ENCODE measurements around the gene ARHGAP24.
"Not testable (repeated sequence)": the region's sequence is repeated elsewhere in the genome, so short reads cannot be mapped to it uniquely, and the experiment has no call there.

Gene ARHGAP24

DNA sequence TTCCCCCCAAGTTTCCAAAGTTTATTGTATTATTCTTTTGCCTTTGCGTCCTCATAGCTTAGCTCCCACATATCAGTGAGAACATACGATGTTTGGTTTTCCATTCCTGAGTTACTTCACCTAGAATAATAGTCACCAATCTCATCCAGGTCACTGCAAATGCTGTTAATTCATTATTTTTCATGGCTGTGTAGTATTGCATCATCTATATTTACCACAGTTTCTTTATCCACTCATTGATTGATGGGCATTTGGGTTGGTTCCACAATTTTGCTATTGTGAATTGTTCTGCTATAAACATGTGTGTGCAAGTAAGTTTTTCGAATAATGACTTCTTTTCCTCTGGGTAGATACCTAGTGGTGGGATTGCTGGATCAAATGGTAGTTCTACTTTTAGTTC lies 43.6 kb downstream of the ARHGAP24 start:
- DNase-seq (ENCODE audit: low read depth) = not testable (repeated sequence)

DNA sequence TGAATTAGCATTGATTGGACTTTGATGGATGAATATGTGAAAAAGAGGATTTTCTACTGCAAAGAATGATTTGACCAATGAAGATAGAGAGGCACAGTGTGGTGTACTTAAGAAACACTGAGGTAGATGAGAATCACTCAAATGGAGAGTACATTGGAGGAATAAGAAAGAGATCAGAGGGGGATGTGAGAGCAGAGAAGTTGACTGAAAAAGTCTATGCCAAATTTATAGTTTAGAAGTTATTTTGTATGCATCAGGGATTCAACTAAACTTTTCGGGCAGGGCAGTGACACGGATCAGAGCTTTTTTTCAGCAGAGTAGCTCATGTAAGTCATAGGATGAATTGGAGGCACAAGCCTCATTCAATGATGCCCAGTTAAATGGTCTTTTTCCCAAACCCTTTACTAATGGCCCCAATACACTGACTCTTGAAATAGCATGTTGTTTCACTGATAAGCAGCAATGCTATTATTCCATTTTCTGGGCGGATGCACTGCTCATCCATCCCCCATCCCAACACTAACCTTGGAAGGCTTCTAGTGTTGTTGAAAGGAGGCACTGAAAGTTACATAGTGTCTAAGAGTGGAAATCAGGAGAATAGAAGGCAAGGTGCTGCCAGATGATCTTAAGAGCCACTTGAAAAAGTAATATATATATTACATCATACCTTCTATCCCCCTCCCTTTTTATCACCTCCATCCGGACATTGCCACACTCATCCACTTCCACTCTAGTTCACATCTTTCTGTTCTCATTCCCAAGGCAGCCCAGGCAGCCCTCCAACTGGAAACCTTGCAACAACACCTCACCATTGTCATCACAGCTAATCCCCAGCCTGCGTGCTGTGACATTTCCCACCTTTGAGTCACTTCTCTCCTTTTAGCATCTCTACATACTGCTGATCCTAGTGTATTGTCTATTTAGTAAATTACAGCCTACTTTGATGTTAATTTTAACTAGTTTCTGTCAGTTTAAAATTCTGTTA lies 46.1 kb downstream of the ARHGAP24 start:
- no peak for DNase-seq (ENCODE audit: low read depth)

DNA sequence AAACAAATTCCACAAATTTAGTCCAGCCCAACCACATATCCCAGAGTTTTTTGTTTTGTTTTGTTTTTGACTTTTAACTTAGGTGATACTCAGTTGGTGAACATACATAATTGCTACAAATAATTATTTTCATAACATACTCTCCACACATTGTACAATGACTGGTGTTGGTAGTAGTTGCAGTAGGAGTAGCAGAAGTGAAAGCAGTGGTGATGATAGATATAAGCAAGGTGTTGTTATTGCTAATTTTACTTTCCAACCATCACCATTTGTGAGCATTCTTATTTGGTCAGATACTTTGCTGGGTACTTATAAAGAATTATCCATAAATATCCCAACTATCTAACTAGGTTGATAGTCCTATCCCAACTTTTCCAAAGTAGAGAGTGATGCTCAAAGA lies 47.3 kb downstream of the ARHGAP24 start:
- no peak for DNase-seq (ENCODE audit: low read depth)

DNA sequence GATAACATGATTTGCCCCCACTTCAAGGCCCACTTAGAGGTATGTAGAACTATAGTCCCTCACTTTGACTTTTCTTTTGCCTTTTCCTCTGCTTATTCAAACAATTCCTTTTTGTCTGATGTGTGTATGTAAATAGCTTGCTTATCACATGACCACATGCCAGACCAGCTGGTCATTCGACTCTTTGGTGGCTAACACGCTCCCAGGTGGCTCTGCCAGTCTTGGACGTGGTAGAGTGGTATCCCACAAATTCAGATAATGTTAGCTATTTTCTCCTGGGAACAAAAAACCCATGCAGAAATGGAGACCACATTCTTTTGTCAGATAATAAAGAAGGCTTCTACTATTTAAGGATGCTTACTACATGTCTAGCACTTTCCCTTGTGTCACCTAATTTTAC lies 47.9 kb downstream of the ARHGAP24 start:
- no peak for DNase-seq (ENCODE audit: low read depth)

DNA sequence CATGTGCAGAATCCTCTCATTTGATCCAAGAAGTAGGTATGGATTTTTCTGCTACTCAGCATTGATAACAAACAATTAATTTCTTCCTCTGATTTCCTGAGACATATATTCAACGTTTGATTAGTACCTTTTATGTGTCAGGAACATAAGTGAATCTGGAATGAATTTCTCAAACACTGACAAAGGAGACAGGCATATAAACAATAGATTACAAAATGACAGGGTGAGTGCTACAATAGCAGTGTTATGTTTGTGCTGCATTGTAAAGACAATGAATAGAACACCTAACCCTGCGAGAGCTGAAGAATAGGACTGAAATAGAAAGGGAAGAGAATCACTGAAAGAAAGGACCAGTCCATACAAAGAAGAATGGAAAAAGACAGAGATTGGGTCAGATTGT lies 52.9 kb downstream of the ARHGAP24 start:
- DNase-seq (ENCODE audit: low read depth) = no peak

DNA sequence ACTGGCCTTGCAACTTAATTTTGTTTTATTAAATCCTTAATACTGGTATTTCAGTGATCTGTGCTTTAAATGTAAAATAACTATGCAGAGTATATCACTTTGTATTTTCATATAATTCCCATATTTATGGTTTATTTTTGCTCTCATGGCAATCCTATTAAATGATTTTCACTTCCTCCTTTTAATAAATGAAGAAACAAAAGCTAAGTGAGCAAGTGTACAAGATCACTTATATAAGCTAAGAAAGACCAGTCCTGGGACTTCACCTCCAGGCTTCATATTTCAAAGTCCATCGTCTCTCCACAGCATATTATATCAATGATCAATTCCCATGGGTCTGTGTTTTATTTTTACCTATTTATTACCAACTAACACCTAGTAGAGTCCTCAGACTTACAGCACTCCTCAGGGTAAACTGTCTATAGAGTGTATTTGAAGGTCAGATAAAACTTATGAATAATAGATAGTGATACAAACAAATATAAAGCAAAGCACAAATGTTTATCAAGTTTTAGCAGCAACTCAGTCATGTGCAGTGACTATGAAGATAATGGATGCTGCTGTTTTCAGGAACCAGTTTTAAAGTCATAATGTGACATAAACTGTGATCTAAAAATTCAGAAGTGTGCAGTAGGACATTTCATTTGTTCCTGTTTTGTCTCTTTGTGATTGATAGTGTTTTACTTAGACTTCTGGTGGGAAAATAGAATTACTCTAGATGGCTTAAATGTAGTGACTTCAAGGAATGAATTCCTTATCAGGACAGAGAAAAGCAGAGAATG lies 56.8 kb downstream of the ARHGAP24 start:
- DNase-seq (ENCODE audit: low read depth) = no peak

DNA sequence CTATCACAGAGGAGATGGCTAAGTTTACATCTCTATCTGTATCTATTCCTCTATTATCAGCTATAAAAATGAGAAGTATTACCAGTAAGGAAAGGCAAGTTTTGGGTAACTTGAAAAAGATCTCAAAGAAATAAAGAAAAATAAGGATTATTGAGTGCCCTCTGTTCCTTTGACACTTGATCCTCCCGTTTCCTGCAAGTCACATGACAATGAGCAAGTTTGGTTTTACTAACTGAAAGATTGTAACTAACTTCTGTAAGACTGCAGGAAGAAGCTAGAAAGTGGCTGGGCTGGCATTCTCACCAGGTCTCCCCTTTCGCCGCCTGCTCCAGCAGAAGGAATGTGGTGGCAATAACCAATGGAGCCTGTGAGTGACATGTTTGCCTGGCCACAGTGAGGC lies 59.2 kb downstream of the ARHGAP24 start:
- no peak for DNase-seq (ENCODE audit: low read depth)

DNA sequence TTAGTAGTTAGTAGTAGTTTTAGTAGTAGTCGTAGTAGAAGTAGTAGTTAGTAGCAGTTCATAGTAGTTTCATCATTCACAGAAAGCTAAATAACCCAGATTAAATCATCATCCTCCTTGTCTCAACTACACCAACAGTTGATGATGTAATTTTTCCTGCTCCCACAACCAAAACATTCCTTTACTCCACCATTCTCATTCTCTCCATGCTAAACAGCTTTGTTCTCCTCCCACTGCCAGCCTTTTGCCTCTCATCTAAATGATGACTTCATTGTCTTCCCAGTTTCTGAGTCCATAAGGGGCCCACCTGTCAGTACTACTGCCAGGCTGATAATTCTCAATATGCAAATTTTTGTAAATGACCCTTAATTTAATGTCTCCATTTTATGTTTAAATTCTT lies 68.9 kb downstream of the ARHGAP24 start:
- no peak for DNase-seq (ENCODE audit: low read depth)

DNA sequence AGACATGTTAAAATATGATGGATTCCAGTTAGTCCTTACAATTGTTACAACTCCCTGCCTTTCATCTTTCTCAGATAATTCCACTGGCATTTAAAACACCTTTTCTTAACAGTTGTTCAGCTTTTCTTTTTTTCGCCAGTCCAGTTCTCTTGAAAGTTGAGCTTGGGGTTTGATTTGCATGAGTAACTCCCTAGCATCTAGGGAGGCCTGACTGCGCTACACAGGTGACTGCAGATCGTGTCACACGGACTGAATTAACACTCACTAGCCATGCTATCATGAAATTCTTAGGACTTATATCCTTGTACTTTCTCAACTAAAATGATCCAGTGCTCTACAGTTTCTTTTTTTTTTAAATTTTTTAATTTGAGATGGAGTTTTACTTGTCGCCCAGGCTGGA lies 69.8 kb downstream of the ARHGAP24 start:
- no peak for DNase-seq (ENCODE audit: low read depth)

DNA sequence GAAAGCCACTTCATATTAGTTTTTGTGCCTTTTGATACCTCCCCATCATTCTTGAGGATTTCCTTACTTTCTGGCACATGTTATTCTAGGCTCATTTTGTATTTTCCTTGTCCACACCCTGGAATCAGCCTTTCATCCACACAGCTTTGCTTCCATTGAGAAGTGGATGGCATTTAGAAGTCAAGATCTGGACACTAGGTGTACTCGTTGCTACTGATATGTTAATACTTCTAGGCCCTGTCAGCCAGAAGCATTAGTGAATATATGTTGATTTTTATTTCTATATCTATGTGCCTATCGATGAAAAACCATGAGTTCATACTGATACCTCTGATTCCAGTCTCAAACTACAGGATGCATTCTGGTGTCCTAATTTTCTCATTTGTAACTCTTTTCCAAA lies 73.2 kb downstream of the ARHGAP24 start:
- DNase-seq (ENCODE audit: low read depth) = no peak

DNA sequence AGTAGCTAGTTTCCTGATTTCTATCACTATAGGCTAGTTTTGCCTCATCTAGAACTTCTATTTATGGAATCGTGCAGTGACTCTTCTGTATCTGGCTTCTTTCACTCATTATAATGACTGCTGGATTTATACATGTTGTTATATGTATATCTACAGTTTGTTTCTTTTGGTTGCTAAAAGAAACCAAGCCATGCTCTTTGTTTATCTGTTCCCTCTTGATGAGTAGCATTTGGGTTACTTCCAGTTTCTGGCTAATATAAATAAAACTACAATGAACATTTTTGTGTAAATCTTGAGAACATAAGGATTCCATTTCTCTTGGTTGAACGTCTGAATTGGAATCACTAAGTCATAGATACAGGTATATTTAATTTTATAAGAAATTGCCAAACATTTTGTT lies 73.9 kb downstream of the ARHGAP24 start:
- DNase-seq (ENCODE audit: low read depth) = no peak

DNA sequence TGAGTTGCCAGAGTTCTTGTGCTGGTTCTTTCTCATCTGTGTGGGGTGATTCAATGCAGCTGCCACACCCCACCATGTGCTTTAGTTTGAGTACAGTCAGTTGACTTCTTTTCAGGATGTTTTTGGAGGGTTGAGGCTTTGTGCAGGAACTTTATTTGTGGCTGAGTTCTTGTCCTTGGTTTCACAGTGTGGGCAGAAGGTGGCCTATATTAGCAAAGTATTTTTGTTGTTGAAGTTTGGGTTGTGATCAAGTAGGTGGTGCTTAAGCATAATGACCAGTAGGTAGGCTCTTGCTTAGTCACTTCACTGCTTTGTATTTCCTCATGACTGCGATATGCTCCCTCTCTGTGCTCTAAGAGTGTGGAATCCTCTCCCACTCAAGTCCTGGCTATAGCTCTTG lies 80.3 kb downstream of the ARHGAP24 start:
- DNase-seq (ENCODE audit: low read depth) = no peak

DNA sequence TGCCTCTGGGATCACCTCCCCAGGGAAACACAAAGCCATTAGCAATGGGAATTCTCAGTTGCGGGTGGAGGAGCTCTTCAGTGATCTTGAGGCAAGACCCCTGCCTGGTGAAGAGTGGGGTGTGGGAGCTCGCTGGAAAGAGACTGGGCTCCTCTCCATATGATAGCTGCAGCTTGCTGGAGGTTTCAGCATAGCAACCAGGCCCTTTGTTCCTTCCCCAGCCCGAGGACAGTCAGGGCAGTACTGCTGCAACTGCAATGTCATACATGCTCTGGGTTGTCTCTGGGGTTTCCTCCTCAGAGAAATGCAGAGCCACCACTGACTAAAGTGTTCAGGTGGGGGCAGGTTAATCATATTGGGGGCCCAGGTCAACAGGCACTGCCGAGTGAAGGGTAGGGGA lies 81.3 kb downstream of the ARHGAP24 start:
- no peak for DNase-seq (ENCODE audit: low read depth)

DNA sequence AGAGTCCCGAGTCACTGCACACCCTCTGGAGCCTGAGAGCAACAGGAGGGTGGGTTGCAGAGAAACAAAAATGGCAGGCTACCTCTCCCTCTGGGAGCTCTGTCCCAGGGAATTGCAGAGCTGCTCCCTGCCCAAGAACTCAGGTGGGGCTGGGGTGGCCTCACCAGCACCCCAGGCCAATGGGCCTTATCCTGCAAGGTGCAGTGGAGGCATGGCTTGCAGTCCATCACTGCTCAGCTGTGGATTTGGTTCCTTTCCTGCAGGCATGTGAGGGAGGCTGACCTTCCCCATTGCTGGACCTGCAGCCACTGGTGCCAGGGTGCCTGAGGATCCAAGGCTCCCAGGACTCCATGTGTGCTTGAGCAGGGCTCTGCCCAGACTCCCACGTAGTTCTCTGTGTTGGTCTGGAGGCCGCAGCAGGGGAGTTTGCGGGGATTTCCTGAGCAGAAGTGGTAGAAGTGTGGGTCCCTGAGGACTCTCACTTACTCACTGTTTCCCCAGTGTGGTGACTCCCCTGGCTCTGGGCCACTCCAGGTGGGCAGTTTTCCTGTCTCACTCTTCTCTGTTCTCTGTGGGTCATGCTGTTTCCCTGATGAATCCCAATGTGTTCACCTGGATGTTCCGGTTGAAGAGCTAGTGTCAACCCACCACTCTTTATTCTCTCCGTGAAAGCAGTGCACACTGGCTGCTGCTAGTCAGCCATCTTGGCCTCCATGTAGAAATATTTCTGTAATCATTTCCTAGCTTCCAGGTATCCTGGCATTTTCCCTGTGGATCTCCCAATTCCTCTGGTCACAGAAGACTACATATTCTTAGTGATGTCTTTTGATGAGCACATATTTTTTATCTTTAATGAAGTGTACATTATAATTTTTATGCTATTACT lies 82.3 kb downstream of the ARHGAP24 start:
- no peak for DNase-seq (ENCODE audit: low read depth)

DNA sequence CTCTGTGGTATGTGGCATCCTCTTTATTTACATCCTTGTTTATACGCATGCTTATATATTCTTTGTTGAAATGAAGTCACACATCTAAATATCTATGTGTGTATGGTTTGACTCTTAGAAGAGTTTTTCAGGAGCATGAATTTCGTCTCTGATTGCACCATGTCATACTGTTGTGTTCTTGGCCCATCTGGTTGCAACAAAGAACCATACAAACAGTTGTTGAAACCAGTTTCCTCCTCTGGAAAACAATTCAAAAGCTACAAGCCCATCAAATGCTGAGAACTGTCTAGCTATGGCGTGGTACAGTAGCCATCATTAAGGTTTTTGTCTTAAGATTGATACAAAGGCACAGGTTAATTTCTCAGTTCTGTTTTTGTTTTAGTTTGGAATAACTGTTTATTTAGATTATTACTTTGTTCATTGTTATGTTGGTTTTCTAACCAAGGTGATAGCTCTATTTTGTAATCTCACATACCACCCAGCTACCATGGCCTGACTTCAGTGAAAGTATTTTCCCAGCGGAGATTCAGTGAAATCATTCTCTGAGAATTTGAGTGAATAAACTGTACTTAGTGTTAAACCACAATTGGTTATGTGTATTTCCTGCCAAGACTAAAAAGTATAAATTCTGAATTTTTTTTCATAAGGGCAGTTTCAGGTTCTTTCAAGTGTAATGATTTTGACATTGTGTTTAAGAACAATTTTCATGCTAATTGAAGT lies 91.0 kb downstream of the ARHGAP24 start:
- DNase-seq (ENCODE audit: low read depth) = no peak

DNA sequence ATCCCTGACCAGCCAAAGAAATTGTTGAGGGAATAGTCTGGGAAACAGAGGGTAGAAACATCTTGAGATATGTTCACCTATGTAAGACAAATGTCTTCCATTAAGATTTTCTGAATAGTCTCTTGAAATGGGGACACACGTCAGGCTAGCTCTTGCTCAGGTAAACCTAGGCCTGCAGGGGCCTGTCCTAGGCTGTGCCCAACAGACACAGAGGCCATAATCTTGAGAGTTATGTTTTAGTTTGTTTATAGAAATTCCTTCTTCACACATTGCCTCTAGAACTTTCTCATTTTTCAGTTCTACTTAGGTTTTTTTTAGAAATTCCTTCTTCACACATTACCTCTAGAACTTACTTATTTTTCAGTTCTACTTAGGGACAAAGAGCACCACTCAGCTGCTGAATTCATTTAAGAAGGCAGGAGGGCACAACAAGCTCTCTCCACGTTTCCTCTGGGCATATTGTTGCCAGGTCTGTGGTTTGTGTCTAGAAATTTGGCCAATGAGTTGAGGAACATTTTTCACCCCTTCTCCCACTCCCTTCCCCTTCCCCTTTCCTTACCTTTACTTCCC lies 94.9 kb downstream of the ARHGAP24 start:
- DNase-seq (ENCODE audit: low read depth) = no peak

DNA sequence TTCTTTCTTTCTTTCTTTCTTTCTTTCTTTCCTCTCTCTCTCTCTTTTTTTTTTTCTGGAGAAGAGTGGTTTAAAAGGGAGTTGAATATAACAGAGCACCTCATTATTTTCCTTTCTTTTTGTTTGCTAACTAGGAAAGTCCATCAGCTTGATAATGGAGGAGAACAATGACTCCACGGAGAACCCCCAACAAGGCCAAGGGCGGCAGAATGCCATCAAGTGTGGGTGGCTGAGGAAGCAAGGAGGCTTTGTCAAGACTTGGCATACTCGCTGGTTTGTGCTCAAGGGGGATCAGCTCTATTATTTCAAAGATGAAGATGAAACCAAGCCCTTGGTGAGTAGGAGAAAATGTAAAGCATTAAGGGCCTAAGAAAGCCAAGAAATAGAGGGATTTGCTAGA lies 95.4 kb downstream of the ARHGAP24 start:
- no peak for DNase-seq (ENCODE audit: low read depth)

DNA sequence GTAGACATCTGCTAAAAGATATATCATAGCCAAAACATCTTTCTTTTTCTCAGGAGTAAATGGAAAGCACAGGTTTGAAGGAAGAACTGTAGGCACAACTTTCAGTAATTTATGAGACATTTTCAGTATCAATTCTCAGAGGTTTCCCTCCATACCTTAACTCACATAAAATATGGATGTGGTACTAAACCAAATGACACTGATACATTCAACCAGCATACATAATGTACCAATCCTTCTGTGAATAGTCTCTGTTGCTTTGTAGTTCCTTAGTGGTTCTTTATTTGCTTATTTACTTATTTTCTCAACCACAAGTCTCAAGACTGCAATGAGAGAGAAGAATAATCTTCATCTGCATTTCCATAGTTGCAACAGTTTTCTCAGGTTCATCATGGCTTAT lies 96.1 kb downstream of the ARHGAP24 start:
- no peak for DNase-seq (ENCODE audit: low read depth)

DNA sequence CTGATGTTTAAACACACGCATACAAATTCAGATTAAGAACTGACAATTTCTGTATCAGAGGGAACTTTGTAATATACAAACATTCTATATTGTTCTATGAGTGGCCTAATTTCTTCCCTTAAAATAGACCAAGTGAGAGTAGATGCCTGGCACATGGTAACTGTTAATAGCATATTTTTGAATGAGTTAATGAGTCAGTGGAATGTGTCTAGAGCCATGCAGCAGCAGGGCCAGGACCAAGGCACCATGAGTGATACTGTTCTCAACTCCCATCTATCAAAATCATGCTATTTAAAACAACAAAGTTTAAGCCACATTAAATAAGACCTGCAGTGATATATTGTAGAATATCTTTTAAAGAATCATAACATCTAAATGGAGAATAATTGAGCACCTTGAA lies 98.3 kb downstream of the ARHGAP24 start:
- DNase-seq (ENCODE audit: low read depth) = no peak

DNA sequence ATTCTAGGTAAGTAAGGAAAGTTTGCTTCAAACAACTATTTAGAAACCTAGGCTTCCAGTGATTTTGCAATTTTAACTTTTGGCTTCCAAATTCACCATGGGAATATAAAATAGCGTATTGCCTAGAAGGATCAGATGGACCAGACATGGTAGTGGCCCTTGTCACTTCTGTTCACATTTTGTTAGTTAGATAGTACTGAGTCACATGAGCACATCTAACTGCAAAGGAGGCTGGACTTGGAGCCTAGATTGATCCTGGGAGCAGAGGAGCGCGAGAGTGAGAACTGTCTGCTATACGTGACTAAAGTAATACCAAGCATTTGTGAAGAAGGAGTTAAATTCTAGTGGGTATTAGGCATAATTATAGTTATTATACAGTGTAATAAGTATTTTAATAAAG lies 102.4 kb downstream of the ARHGAP24 start:
- no peak for DNase-seq (ENCODE audit: low read depth)

DNA sequence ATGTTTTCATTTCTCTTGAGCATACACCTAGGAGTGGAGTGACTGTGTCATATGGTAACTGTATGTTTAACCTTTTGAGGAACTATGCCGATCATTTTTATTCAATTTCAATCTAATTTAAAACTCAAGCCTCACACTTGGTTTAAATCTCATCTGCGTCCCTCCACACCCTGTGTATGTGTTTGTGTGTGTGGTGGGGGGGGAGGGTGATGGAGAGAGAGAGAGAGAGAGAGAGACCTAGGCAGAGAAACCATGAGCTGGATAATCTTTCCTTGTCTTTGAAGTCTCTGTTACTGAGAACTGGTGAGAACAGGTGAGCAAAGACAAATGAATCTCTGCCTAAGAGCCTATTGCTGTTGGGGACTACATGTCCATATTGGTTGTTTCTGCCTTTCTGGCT lies 105.0 kb downstream of the ARHGAP24 start:
- DNase-seq (ENCODE audit: low read depth) = no peak

Data from activated T-helper 9 cell treated with anti-CD3 and anti-CD28 coated beads, Interleukin-2, amount 50 U/mL, for 16 hours (primary cell).